Motor neuron (in vitro differentiated cells): ENCODE data around the gene PAK5. TPM values are rescaled to one million over a fixed set of nuclear protein-coding genes. Genes with fewer than 3 reads are reported as not detected.

Experiments
- ATAC-seq, 8 experiments: fragments of 200-7000 bp; cut with Tn5 transposase; replicated peaks in 6 of 8; 2 replicates each; pipeline ENCODE4 v1.8.0; 2021; ENCODE audit warnings: mild to moderate bottlenecking in 8 of 8, moderate library complexity in 8 of 8
- H3K27ac ChIP-seq, 2 donors: fragments of 250-450 bp; sonication (Bioruptor Pico); 2 replicates each; pipeline ENCODE4 v1.9.0; 2021; ENCODE audit warnings: antibody characterized with exemption in 2 of 2, mild to moderate bottlenecking in 2 of 2, moderate library complexity in 1 of 2
- H3K4me1 ChIP-seq, 2 donors: fragments of 250-450 bp; sonication (Bioruptor Pico); replicated peaks in 1 of 2; 2 replicates each; pipeline ENCODE4 v1.6.1; 2021; ENCODE audit warnings: antibody characterized with exemption in 2 of 2, mild to moderate bottlenecking in 2 of 2, moderate library complexity in 1 of 2
- H3K4me3 ChIP-seq, 5 donors: fragments of 250-450 bp; sonication (Bioruptor Pico); 2 replicates each; pipeline ENCODE4 v1.9.0; 2021; ENCODE audit warnings: antibody characterized with exemption in 5 of 5, mild to moderate bottlenecking in 5 of 5, moderate library complexity in 4 of 5
- WGBS, 10 experiments: fragments of 450-650 bp; shearing (Covaris generic); methylation state at CpG; one replicate each; pipeline ENCODE4 v1.0.0; 2022; 5-methylcytosine and 5-hydroxymethylcytosine counted together
- in situ Hi-C, 9 experiments: fragments of 400-800 bp; cut with MboI; loops; one replicate each; pipeline ENCODE4 v1.15.0; 2021; ENCODE audit warnings: low sequenced_read_pairs in 9 of 9, low pct_unique_long_range_greater_than_20kb in 2 of 9; ENCODE audit not compliant: unreplicated experiment in 9 of 9
- total RNA-seq, 8 experiments: library from RNA; unstranded; fragments of 300-600 nt; gene quantifications; 2 replicates each; pipeline versions ENCODE4 v1.2.3 to v1.2.4, GENCODE V29; 2022

The PAK5 gene
- total RNA-seq, 8 experiments from 2014 or later: 2.7 to 20.0 (median 12.5) TPM

GRCh38 chr20:9492067-9492466 is 346.8 kb downstream of the PAK5 start:
- no peak overlapping the region for H3K27ac ChIP-seq
- no peak overlapping the region for H3K4me3 ChIP-seq
- no peak for ATAC-seq
- peaks cover 13 to 24% of the 10 kb centered on the region in 2 donors for H3K4me1 ChIP-seq
- 0 to 100% (median 76%) methylated on average over 2 to 4 of the region's 4 CpGs for WGBS, 10 experiments
- in situ Hi-C loops: no loop called here

- Histone ChIP-seq H3K4me1 (peaks cover 13 to 24% of the 10 kb centered on the region in 2 donors), H3K4me3 (no peak overlapping the region), H3K27ac (no peak overlapping the region)
- in situ Hi-C loops: no loop called here
- 10 to 100% (median 55%) methylated on average over 1 of the region's 1 CpG; no CpG with 5 or more reads in 3 of the 10 experiments for WGBS, 10 experiments
- ATAC-seq: peak in 5 of 8 experiments; percentile 44 to 77 (median 62)
These were observed 347.6 kb downstream of the PAK5 start for GRCh38 chr20:9491324-9491723.

GRCh38 chr20:9490631-9491030 is 348.2 kb downstream of the PAK5 start:
- Histone ChIP-seq H3K27ac (peak overlapping the region in 1 of 2 donors; percentile 34), H3K4me3 (no peak overlapping the region), H3K4me1 (peaks cover 13 to 24% of the 10 kb centered on the region in 2 donors)
- in situ Hi-C loops: no loop called here
- 38 to 100% (median 78%) methylated on average over 1 to 3 of the region's 3 CpGs for WGBS, 10 experiments
- ATAC-seq: no peak

DNA sequence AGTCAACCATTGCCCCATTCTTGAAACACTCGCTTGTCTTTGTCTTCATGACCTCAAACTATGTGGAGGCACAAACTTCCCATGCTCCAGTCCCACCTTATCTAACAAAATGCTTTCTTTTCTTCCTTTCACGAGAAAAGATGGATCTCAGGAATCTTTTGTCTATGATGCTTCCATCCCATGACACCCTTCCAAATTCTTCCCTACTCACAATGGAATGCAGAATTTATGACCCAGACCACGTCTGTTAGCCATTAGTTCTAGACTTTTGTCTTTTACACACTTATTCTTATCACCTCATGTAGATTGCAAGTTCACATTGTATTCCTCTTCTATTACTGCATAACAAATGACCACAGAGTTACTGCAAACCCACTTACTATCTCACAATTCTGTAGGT is 348.7 kb downstream of the PAK5 start:
- WGBS, 10 experiments: 10 to 84% (median 31%) methylated on average over 1 to 3 of the region's 3 CpGs; no CpG with 5 or more reads in 1 of the 10 experiments
- no peak overlapping the region for H3K4me3 ChIP-seq
- H3K4me1 ChIP-seq: peaks cover 13 to 24% of the 10 kb centered on the region in 2 donors
- in situ Hi-C loops: no loop called here
- H3K27ac ChIP-seq: peak overlapping the region in 1 of 2 donors; percentile 34
- no peak for ATAC-seq

DNA sequence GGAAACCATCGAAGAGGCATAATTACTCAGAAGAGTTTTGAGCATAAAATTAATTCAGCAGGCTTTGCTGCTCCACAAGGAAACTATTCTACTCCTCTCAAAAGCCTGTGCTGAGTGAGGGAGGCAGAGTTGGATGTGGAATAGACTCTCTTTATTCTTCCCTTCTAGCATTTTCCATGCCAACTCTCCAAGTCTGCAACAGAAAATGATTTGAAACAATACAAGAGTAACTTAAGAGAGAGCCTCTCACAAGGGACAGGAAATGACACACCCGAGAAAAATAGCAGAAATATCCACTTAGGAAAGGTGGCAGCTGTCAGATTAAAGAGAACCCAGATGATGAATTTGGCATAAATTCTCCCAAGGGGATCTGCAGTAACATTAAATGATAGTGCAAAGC is 350.8 kb downstream of the PAK5 start:
- in situ Hi-C loops: no loop called here
- H3K27ac ChIP-seq: no peak overlapping the region
- peaks cover 10 to 12% of the 10 kb centered on the region in 2 donors for H3K4me1 ChIP-seq
- no peak overlapping the region for H3K4me3 ChIP-seq
- WGBS, 10 experiments: 13 to 100% (median 67%) methylated on average over 1 to 2 of the region's 2 CpGs
- ATAC-seq: no peak

Other genes with a start within 250 kb of the PAK5 start
- 1 to 10 TPM in 7 of 8 experiments, under 1 TPM in 1; 0.97 to 6.0 (median 4.4) TPM for gene ANKEF1, start 195.9 kb upstream of the PAK5 start, total RNA-seq